Activated CD4-positive, alpha-beta memory T cell treated with anti-CD3 and anti-CD28 coated beads, Interleukin-2, amount 10 ng/mL, durations not matched to agents 7 days and 5 days (primary cell): ENCODE measurements around the gene MRPS7. TPM values are rescaled to one million over a fixed set of nuclear protein-coding genes. Genes with fewer than 3 reads are reported as not detected.

Source experiments
- CTCF ChIA-PET: fragments of 350-600 bp; sonication (Branson Sonifier 250); formaldehyde crosslinking; loops from one replicate; lab custom pipeline; 2021; ENCODE audit warnings: antibody characterized with exemption, inconsistent platforms; lab: Charles Lee
- POLR2A ChIA-PET: fragments of 350-600 bp; sonication (Branson Sonifier 250); formaldehyde crosslinking; loops from one replicate; lab custom pipeline; 2021; ENCODE audit warnings: antibody characterized with exemption; lab: Charles Lee
- DNase-seq: peaks from one replicate; pipeline ENCODE4 v3.0.0-alpha.2; 2020
- H3K27ac Mint-ChIP-seq: one replicate; pipeline ENCODE4 v1.8.0; 2021; ENCODE audit warnings: mild to moderate bottlenecking, mixed read lengths
- H3K27me3 Mint-ChIP-seq: one replicate; pipeline ENCODE4 v1.8.0; 2021; ENCODE audit warnings: mixed read lengths
- H3K36me3 Mint-ChIP-seq: one replicate; pipeline ENCODE4 v1.8.0; 2021; ENCODE audit warnings: low read depth, mixed read lengths
- H3K4me1 Mint-ChIP-seq: one replicate; pipeline ENCODE4 v1.8.0; 2021; ENCODE audit warnings: mixed read lengths
- H3K4me3 Mint-ChIP-seq: one replicate; pipeline ENCODE4 v1.8.0; 2021; ENCODE audit warnings: mild to moderate bottlenecking, mixed read lengths
- H3K9me3 Mint-ChIP-seq: one replicate; pipeline ENCODE4 v1.8.0; 2021; ENCODE audit warnings: mixed read lengths
- total RNA-seq, 2 experiments: library from RNA; stranded (reverse); gene quantifications; one replicate each; pipeline ENCODE4 v1.2.3, GENCODE V29; 2021

Gene MRPS7
- total RNA-seq, 2 experiments from 2014 or later, result 39.7 to 40.0 TPM

GRCh38 chr17:75301049-75301448 is 39.4 kb downstream of the MRPS7 start:
- no peak for DNase-seq
- H3K9me3 Mint-ChIP-seq, result no peaks in the 10 kb centered on the region
- peaks cover 17% of the 10 kb centered on the region for H3K4me1 Mint-ChIP-seq
- ChIA-PET CTCF (interaction anchor here (0.7 kb wide), 1 partner anchor 25 kb away, joined by 4 read pairs; no protein-coding TSS in a partner anchor), POLR2A (interaction anchor here (1.0 kb wide), 1 partner anchor 16 kb away, joined by 3 read pairs; no protein-coding TSS in a partner anchor)
- H3K36me3 Mint-ChIP-seq, result no peaks in the 10 kb centered on the region
- no peaks in the 10 kb centered on the region for H3K27me3 Mint-ChIP-seq
- no peak overlapping the region for H3K4me3 Mint-ChIP-seq
- no peak overlapping the region for H3K27ac Mint-ChIP-seq

GRCh38 chr17:75301502-75302206 is 40.0 kb downstream of the MRPS7 start:
- no peak overlapping the region for H3K27ac Mint-ChIP-seq
- H3K4me1 Mint-ChIP-seq, result peaks cover 14% of the 10 kb centered on the region
- CTCF ChIA-PET, result no interaction called here
- H3K4me3 Mint-ChIP-seq, result no peak overlapping the region
- no peaks in the 10 kb centered on the region for H3K27me3 Mint-ChIP-seq
- POLR2A ChIA-PET, result interaction anchor here (0.8 to 1.2 kb wide), 2 partner anchors 13 to 31 kb away, joined by 3 read pairs; partner anchors contain the start of genes MIF4GD and SLC25A19
- DNase-seq, result no peak
- H3K36me3 Mint-ChIP-seq, result no peaks in the 10 kb centered on the region
- H3K9me3 Mint-ChIP-seq, result no peaks in the 10 kb centered on the region

GRCh38 chr17:75307957-75308731 is 46.5 kb downstream of the MRPS7 start:
- CTCF ChIA-PET, result interaction anchor here (0.6 to 1.4 kb wide), 2 partner anchors 19 to 39 kb away, joined by 3 to 4 read pairs; partner anchors contain the start of gene SLC25A19
- no peak overlapping the region for H3K27ac Mint-ChIP-seq
- POLR2A ChIA-PET, result interaction anchor here (1.1 kb wide), 1 partner anchor 19 kb away, joined by 5 read pairs; the partner anchor contains the start of gene SLC25A19
- H3K4me1 Mint-ChIP-seq, result peaks cover 10% of the 10 kb centered on the region
- H3K4me3 Mint-ChIP-seq, result no peak overlapping the region
- no peaks in the 10 kb centered on the region for H3K27me3 Mint-ChIP-seq
- no peaks in the 10 kb centered on the region for H3K36me3 Mint-ChIP-seq
- DNase-seq, result no peak
- no peaks in the 10 kb centered on the region for H3K9me3 Mint-ChIP-seq

GRCh38 chr17:75308732-75309629 is 47.3 kb downstream of the MRPS7 start:
- Mint-ChIP-seq H3K9me3 (no peaks in the 10 kb centered on the region), H3K27ac (no peak overlapping the region)

GRCh38 chr17:75313941-75314551 is 52.4 kb downstream of the MRPS7 start:
- ChIA-PET CTCF (interaction anchor here (1.4 kb wide), 1 partner anchor 43 kb away, joined by 3 read pairs; the partner anchor contains the start of gene MIF4GD), POLR2A (interaction anchor here (0.8 kb wide), 1 partner anchor 25 kb away, joined by 4 read pairs; the partner anchor contains the start of gene SLC25A19)
- Mint-ChIP-seq H3K27ac (no peak overlapping the region), H3K27me3 (no peaks in the 10 kb centered on the region), H3K4me1 (peaks cover 35% of the 10 kb centered on the region), H3K9me3 (no peaks in the 10 kb centered on the region), H3K36me3 (peaks cover 6% of the 10 kb centered on the region), H3K4me3 (no peak overlapping the region)
- DNase-seq, result no peak

More at GRCh38 chr17:75308732-75309629, 47.3 kb downstream of the MRPS7 start:
- peaks cover 15% of the 10 kb centered on the region for H3K4me1 Mint-ChIP-seq
- H3K4me3 Mint-ChIP-seq, result no peak overlapping the region
- no peaks in the 10 kb centered on the region for H3K27me3 Mint-ChIP-seq
- H3K36me3 Mint-ChIP-seq, result no peaks in the 10 kb centered on the region
- CTCF ChIA-PET, result interaction anchor here (0.7 to 1.4 kb wide), 2 partner anchors 14 to 20 kb away, joined by 4 read pairs; partner anchors contain the start of gene SLC25A19
- POLR2A ChIA-PET, result interaction anchor here (1.1 kb wide), 1 partner anchor 20 kb away, joined by 5 read pairs; the partner anchor contains the start of gene SLC25A19
- no peak for DNase-seq

GRCh38 chr17:75315541-75316243 is 54.0 kb downstream of the MRPS7 start:
- POLR2A ChIA-PET, result interaction anchor here (0.7 to 2.6 kb wide), 8 partner anchors 18 to 96 kb away, joined by 3 to 16 read pairs (median 3); partner anchors contain the start of genes GRB2 and SLC25A19
- H3K4me3 Mint-ChIP-seq, result no peak overlapping the region
- H3K27me3 Mint-ChIP-seq, result no peaks in the 10 kb centered on the region
- CTCF ChIA-PET, result interaction anchor here (0.7 to 2.6 kb wide), 5 partner anchors 11 to 231 kb away, joined by 3 to 5 read pairs (median 3); partner anchors contain the start of gene SLC25A19
- H3K9me3 Mint-ChIP-seq, result no peaks in the 10 kb centered on the region
- DNase-seq, result peak; percentile 22
- peaks cover 35% of the 10 kb centered on the region for H3K4me1 Mint-ChIP-seq
- no peak overlapping the region for H3K27ac Mint-ChIP-seq
- H3K36me3 Mint-ChIP-seq, result peaks cover 16% of the 10 kb centered on the region

Other genes with a start within 250 kb of the MRPS7 start
- gene MRPL58, start 249.2 kb upstream of the MRPS7 start, total RNA-seq, result 10 to 100 TPM; 45.4 to 49.6 TPM
- gene ATP5PD, start 214.9 kb upstream of the MRPS7 start, total RNA-seq, result 100 to 1,000 TPM; 242 TPM
- gene KCTD2, start 214.7 kb upstream of the MRPS7 start, total RNA-seq, result 10 to 100 TPM; 24.2 to 24.9 TPM
- gene SLC16A5, start 173.9 kb upstream of the MRPS7 start, total RNA-seq, result 10 to 100 TPM; 10.4 TPM
- 10 to 100 TPM; 17.1 to 17.9 TPM for gene ARMC7, start 151.9 kb upstream of the MRPS7 start, total RNA-seq
- gene NT5C, start 130.1 kb upstream of the MRPS7 start, total RNA-seq, result 10 to 100 TPM; 68.2 to 69.4 TPM
- 100 to 1,000 TPM; 305 to 329 TPM for gene JPT1, start 107.4 kb upstream of the MRPS7 start, total RNA-seq
- gene SUMO2, start 78.9 kb upstream of the MRPS7 start, total RNA-seq, result 100 to 1,000 TPM; 548 to 559 TPM
- gene NUP85, start 56.2 kb upstream of the MRPS7 start, total RNA-seq, result 100 to 1,000 TPM; 109 to 116 TPM
- 10 to 100 TPM; 73.4 to 79.4 TPM for gene GGA3, start 273 bp upstream of the MRPS7 start, total RNA-seq
- 10 to 100 TPM; 54.8 to 60.3 TPM for gene MIF4GD, start 9.4 kb downstream of the MRPS7 start, total RNA-seq
- gene SLC25A19, start 27.6 kb downstream of the MRPS7 start, total RNA-seq, result 10 to 100 TPM; 24.3 to 27.9 TPM
- 100 to 1,000 TPM; 130 to 132 TPM for gene GRB2, start 143.8 kb downstream of the MRPS7 start, total RNA-seq
- 10 to 100 TPM; 76.4 to 81.9 TPM for gene TMEM94, start 194.8 kb downstream of the MRPS7 start, total RNA-seq